ENCODE measurements around the gene PPP2R3A.
"Not testable (repeated sequence)": the region's sequence is repeated elsewhere in the genome, so short reads cannot be mapped to it uniquely, and the experiment has no call there.

PPP2R3A gene

DNA sequence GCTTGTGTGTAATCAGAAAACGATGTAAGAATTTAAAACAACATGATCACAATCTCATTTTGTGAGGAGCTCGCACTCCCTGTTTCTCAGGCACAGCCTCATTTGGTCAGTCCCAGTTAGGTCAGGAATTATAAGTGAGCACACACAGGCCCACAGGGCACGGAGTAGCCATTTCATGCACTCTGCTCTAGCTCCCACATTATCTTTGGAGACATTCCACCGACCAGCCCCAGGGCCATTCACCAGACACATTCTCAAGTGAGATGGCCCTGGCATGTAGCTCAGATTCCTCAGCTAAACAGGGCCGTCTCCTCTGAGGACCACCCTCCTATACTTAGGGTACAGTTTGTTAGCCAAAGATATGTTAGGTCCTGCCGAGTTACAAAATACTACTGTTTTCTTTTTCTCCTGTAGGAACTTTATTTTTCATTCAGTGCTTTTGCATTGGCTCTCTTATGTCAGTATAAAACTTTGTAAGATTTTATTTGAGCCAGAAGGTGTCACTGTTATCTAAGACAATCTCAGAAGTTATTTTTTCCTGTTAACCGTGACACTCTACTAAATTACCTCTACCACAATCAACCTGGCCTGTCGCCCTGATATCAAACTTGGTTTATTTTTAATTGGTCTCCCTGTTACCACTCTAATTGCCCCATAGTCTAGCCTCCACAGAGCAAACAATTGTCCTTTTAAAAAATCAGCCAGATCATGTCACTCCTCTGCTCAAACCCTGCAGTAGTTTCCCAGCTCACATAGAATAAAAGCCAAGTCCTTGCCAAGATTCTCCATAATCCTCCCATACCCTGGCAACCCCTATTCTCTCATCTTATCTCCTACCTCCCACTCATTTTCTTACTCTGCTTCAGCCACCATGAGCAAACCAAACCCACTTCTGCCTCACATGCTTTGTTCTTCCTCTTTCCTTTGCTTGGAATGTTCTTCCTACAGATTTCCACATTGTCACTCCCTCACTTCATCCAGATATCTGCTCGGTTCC is 105.7 kb downstream of the PPP2R3A start:
- TF ChIP-seq, protein P1, sequence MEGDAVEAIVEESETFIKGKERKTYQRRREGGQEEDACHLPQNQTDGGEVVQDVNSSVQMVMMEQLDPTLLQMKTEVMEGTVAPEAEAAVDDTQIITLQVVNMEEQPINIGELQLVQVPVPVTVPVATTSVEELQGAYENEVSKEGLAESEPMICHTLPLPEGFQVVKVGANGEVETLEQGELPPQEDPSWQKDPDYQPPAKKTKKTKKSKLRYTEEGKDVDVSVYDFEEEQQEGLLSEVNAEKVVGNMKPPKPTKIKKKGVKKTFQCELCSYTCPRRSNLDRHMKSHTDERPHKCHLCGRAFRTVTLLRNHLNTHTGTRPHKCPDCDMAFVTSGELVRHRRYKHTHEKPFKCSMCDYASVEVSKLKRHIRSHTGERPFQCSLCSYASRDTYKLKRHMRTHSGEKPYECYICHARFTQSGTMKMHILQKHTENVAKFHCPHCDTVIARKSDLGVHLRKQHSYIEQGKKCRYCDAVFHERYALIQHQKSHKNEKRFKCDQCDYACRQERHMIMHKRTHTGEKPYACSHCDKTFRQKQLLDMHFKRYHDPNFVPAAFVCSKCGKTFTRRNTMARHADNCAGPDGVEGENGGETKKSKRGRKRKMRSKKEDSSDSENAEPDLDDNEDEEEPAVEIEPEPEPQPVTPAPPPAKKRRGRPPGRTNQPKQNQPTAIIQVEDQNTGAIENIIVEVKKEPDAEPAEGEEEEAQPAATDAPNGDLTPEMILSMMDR (conservative IDR thresholded peaks at IDR 0.05; ENCODE audit: low read depth, low read length) = peak; percentile 13
- peak; percentile 32 for DNase-seq (ENCODE audit: low read depth)
- H3K4me3 ChIP-seq (ENCODE audit: low read length) = no peak overlapping the region

DNA sequence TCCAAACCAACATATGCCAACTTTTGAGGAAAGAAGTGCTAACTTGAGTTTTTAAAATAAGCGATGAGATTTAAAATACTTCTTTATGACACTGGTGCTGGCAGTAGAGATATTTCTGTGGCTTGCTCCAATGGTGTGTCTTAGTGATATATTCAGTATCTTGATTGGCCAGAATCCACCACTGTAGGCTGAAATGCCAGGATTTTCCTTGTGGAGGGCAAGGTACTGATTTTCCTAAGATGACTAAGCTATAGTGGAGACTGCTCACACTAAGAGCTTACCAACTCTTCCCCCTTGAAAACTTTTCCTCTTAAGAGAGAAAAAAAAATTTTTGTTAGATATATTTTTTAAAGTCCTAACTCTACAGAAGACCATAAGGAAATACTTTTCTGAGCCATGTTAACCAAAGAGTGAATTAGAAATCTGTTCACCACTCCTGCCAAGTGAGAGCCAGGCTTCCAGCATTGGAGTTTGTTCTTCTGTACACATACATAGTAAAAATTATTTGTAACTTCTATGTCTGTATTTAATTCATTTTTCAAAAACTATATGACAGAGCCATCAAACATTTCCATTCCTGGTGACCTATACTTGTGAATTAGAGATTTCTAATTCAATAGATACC is 109.1 kb downstream of the PPP2R3A start:
- TF ChIP-seq, protein P1 (conservative IDR thresholded peaks at IDR 0.05; ENCODE audit: low read depth, low read length) = no peak
- no peak overlapping the region for H3K4me3 ChIP-seq (ENCODE audit: low read length)
- DNase-seq (ENCODE audit: low read depth) = no peak

DNA sequence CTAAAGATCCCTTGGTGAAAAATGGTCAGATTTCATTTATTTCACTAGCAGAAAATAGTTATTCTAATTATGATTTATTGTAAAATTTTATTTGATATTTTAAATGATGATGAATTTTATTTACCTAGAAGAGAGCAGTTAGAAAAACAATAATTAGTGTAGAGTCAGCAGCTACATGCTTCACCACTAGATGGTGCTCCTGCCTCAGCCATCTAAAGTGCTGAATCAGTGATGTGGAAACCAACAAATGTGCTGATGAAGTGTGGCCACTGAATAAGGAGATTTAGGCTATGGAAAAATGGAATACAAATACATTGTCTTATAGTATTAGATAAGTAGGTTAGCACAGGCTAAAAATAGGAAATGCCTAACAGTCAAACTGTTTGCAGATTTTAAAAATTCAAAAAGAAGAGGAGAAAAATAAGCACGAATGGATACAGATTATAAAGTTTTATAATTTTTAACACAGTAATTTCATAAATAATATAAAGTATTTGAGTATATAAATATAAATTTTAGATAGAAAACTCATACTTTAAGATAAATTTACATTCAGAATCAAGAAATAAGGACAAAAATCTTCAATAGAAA is 109.8 kb downstream of the PPP2R3A start:
- H3K4me3 ChIP-seq (ENCODE audit: low read length) = no peak overlapping the region
- TF ChIP-seq, protein P1 (conservative IDR thresholded peaks at IDR 0.05; ENCODE audit: low read depth, low read length) = peak; percentile 89
- DNase-seq (ENCODE audit: low read depth) = peak; percentile 43

DNA sequence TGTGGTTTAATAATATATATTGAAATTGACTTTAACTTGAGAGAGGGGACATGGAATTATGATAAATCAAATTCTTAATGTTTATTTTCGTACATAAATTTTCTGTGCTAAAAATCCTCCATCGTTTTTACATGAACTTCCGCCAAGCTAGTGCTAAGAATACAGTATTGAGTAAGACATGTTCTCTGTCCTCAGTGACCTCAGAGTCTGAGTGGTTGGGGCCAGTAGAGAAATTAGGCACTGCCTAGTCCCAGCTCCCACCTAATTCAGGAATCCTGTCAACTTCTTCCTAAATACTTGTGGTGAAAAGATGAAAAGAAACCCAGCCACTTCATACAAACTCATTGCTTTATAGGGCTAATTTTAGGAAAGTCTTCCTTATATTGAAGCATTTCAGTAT is 110.3 kb downstream of the PPP2R3A start:
- TF ChIP-seq, protein P1 (conservative IDR thresholded peaks at IDR 0.05; ENCODE audit: low read depth, low read length) = no peak
- no peak overlapping the region for H3K4me3 ChIP-seq (ENCODE audit: low read length)
- no peak for DNase-seq (ENCODE audit: low read depth)

DNA sequence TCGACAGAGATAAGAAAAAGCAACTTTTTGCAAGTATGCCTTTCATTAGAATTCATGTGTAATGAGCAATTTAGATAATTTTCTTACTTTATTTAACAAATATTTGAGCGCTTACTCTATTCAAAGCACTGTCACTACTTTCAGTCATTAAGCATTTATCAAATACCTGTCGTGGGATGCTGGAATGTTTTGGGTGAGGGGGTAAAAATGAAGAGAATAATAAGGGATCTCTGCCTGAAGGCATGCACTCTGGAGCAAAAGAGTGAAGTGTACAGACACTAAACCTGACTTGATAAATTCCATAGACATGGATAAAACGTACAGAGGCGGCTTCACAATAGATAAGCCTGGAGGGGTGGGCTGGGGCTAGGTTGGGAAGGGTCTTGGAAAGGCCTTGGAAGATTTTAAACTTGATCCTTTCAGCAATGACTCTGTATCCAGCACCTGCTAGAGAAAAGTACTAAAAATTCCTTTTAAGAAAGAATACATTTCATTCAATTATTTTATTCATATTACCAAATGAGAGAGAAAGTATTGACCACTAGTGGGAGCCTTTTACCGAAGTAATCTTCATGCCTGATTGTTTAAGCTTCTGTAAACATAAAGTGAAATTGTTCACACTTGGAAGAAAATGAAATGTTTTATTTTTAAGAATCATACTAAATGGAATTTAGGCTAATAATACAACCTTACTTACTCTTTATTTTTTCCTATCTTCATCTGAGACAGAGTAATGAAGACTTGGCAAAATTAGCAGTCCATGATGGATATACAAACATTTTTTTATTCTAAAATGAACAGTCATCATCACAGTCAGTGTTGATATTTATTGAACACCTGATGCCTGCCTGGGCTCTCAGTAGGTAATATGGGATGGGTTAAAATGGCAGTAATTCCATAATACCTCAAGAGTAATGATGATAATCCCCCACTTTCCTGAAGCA is 113.2 kb downstream of the PPP2R3A start:
- no peak overlapping the region for H3K4me3 ChIP-seq (ENCODE audit: low read length)
- peak; percentile 10 for DNase-seq (ENCODE audit: low read depth)
- TF ChIP-seq, protein P1 (conservative IDR thresholded peaks at IDR 0.05; ENCODE audit: low read depth, low read length) = peak; percentile 71

DNA sequence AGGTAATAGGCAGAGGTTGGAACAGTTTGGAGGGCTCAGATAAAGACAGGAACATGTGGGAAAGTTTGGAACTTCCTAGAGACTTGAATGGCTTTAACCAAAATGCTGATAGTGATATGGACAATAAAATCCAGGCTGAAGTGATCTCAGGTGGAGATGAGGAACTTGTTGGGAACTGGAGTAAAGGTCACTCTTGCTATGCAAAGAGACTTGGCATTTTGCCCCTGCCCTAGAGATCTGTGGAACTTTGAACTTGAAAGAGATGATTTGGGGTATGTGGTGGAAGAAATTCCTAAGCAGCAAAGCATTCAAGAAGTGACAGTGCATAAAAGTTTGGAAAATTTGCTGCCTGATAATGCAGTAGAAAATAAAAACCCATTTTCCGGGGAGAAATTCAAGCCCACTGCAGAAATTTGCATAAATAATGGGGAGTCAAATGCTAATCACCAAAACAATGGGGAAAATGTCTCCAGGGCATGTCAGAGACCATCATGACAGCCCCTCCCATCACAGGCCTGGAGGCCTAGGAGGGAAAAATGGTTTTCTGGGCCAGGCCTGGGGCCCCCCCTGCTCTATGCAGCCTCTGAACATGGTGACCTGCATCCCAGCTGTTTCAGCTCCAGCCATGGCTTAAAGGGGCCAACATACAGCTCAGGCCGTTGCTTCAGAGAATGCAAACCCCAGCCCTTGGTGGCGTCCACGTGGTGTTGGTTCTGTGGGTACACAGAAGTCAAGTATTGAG is 118.3 kb downstream of the PPP2R3A start:
- DNase-seq (ENCODE audit: low read depth); H3K4me3 ChIP-seq (ENCODE audit: low read length): not testable (repeated sequence)

DNA sequence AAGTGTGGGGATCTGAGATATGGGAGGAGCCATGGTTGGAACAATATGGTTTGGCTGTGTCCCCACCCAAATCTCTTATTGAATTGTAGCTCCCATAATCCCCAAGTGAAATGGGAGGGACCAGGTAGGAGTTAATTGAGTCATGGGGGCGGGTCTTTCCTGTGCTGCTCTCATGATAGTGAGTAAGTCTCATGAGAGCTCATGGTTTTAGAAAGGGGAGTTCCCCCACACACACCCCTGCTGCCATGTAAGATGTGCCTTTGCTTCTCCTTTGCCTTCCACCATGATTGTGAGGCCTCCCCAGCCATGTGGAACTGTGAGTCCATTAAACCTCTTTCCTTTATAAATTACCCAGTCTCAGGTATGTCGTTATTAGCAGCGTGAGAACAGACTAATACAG is 119.5 kb downstream of the PPP2R3A start:
- not testable (repeated sequence) for DNase-seq (ENCODE audit: low read depth)

More for the DNA sequence above, 119.5 kb downstream of the PPP2R3A start:
- H3K4me3 ChIP-seq (ENCODE audit: low read length) = not testable (repeated sequence)

Data from retinal pigment epithelial cell (primary cell).